Testis (tissue), 3 donors: ENCODE measurements around the gene KL. TPM values are rescaled to one million over a fixed set of nuclear protein-coding genes. Genes with fewer than 3 reads are reported as not detected.
A peak's percentile ranks its signal among the peaks of the same experiment; 100 is the strongest.

Experiments
- DNase-seq: peaks from one replicate; pipeline ENCODE4 v3.0.0-alpha.2; 2019
- H3K27ac ChIP-seq, 2 donors: fragments of 200-600 bp; sonication (generic); one replicate each; pipeline ENCODE4 v1.5.1; 2019
- H3K27me3 ChIP-seq: fragments of 200-600 bp; sonication (generic); one replicate; pipeline ENCODE4 v1.5.1; 2019
- H3K36me3 ChIP-seq: fragments of 200-600 bp; sonication (generic); one replicate; pipeline ENCODE4 v1.5.1; 2017; ENCODE audit warnings: low read depth; ENCODE audit errors: missing control alignments
- H3K4me1 ChIP-seq: fragments of 200-600 bp; sonication (generic); one replicate; pipeline ENCODE4 v1.5.1; 2019
- H3K4me3 ChIP-seq, 2 donors: fragments of 200-600 bp; sonication (generic); one replicate each; pipeline ENCODE4 v1.5.1; 2017 to 2019
- H3K9me3 ChIP-seq: fragments of 200-600 bp; sonication (generic); one replicate; pipeline ENCODE4 v1.5.1; 2017
- CTCF ChIP-seq, 3 experiments: fragments of 450-650 bp in 2 of 3; fragments of 200-600 bp in 1 of 3; sonication (generic) in 1 of 3; IDR thresholded peaks; one replicate each; pipeline ENCODE4 v1.5.1; 2016 to 2019; ENCODE audit warnings: antibody characterized with exemption in 3 of 3, mild to moderate bottlenecking in 2 of 3, moderate library complexity in 1 of 3
- POLR2A ChIP-seq: fragments of 450-650 bp; IDR thresholded peaks from one replicate; pipeline ENCODE4 v1.6.1; 2017; ENCODE audit warnings: antibody characterized with exemption, mild to moderate bottlenecking, moderate library complexity
- WGBS, 2 donors: methylation state at CpG; one replicate each; pipeline ENCODE4 v1.1.5; 2018; 5-methylcytosine and 5-hydroxymethylcytosine counted together
- intact Hi-C: fragments of 100-400 bp; cut with DNase I; formaldehyde crosslinking; loops from one replicate; pipeline ENCODE4 v1.15.1; 2023; ENCODE audit warnings: low total_unique reads
- polyA plus RNA-seq: library from polyadenylated mRNA; stranded (reverse); fragments of 350-450 nt; fragmentation: Illumina TruSeq; extraction: RNeasy Lipid Tissue Mini Kit (QIAGEN cat#74804); gene quantifications from one replicate; pipeline ENCODE4 v1.2.3, GENCODE V29; 2014; ENCODE audit warnings: low read depth, low replicate concordance; ENCODE audit not compliant: insufficient read depth
- total RNA-seq, 2 donors: library from RNA; depleted of rRNA; stranded (reverse); fragments of >200 nt; gene quantifications; one replicate each; pipeline ENCODE4 v1.2.3, GENCODE V29; 2016

Gene KL
- total and polyA plus RNA-seq, 3 donors from 2014 or later = 0.81 to 1.6 (median 1.1) TPM

DNA sequence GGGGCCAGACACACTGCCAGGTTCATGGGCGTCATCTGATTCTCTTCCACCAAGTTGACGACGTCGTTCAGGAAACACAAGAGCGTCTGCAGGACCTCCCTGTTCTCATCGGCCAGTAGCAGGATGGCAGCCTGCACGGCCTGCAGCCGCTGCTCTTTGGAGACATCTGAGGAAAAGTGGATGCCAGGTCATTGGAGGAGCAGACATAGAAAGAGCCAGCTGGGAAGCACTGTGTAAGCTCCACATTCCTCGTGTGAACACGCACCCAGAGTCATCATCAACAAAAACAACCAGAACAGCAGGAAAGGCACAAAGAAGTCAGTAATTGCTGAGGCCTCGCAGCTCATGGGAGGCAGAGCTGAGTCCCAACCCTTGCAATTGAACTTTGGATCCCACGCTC is 96.5 kb downstream of the KL start:
- Histone ChIP-seq H3K27me3 (no peaks in the 10 kb centered on the region), H3K36me3 (no peaks in the 10 kb centered on the region), H3K9me3 (no peaks in the 10 kb centered on the region), H3K4me3 (no peak overlapping the region), H3K4me1 (peaks cover 27% of the 10 kb centered on the region), H3K27ac (peak overlapping the region in 1 of 2 donors; percentile 36)
- DNase-seq = no peak
- TF ChIP-seq POLR2A = no peak
- no peak for TF ChIP-seq CTCF (IDR thresholded peaks at IDR 0.05)
- 68 to 71% methylated on average over 12 of the region's 12 CpGs for WGBS, 2 donors
- intact Hi-C loops = no loop called here

GRCh38 chr13:33114146-33114545 is 97.9 kb downstream of the KL start:
- Histone ChIP-seq H3K9me3 (no peaks in the 10 kb centered on the region), H3K36me3 (no peaks in the 10 kb centered on the region), H3K4me1 (peaks cover 27% of the 10 kb centered on the region), H3K27ac (no peak overlapping the region), H3K4me3 (no peak overlapping the region), H3K27me3 (no peaks in the 10 kb centered on the region)
- intact Hi-C loops = no loop called here
- no peak for DNase-seq
- TF ChIP-seq CTCF (IDR thresholded peaks at IDR 0.05) = no peak
- no peak for TF ChIP-seq POLR2A
- WGBS, 2 donors = 84 to 86% methylated on average over 5 of the region's 5 CpGs

- peaks cover 27% of the 10 kb centered on the region for H3K4me1 ChIP-seq
- no peak for TF ChIP-seq CTCF (IDR thresholded peaks at IDR 0.05)
- DNase-seq = no peak
- H3K27ac ChIP-seq = no peak overlapping the region
- H3K36me3 ChIP-seq = no peaks in the 10 kb centered on the region
- no peaks in the 10 kb centered on the region for H3K9me3 ChIP-seq
- WGBS, 2 donors = 92 to 100% methylated on average over 2 of the region's 2 CpGs
- H3K27me3 ChIP-seq = no peaks in the 10 kb centered on the region
- H3K4me3 ChIP-seq = no peak overlapping the region
- intact Hi-C loops = no loop called here
Measured at GRCh38 chr13:33115274-33115673, 99.1 kb downstream of the KL start.
